ENCODE results near the gene SLC36A3.

The SLC36A3 gene

DNA sequence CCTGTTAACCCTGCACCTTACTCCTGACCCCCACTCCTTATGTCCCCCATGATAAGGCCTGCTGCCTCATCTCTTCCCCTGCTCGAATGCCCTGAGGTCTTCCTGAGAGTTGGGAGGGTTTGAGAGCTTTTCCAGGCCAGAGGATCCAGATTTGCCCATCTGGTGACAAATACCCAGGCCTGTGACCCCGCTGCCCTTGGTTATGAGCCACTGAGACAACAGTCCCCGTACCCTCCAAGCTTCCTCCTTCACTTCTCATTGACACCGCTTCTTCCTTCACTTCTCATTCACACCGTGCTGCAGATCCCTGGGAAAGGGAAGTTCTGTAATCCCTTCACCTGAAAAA, 50.0 kb downstream of the SLC36A3 start:
- DNase-seq (ENCODE audit: low spot score) = no peak
- TF ChIP-seq, protein P1, sequence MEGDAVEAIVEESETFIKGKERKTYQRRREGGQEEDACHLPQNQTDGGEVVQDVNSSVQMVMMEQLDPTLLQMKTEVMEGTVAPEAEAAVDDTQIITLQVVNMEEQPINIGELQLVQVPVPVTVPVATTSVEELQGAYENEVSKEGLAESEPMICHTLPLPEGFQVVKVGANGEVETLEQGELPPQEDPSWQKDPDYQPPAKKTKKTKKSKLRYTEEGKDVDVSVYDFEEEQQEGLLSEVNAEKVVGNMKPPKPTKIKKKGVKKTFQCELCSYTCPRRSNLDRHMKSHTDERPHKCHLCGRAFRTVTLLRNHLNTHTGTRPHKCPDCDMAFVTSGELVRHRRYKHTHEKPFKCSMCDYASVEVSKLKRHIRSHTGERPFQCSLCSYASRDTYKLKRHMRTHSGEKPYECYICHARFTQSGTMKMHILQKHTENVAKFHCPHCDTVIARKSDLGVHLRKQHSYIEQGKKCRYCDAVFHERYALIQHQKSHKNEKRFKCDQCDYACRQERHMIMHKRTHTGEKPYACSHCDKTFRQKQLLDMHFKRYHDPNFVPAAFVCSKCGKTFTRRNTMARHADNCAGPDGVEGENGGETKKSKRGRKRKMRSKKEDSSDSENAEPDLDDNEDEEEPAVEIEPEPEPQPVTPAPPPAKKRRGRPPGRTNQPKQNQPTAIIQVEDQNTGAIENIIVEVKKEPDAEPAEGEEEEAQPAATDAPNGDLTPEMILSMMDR (IDR thresholded peaks at IDR 0.05; ENCODE audit: extremely low read depth, missing control alignments) = no peak

GRCh38 chr5:151252762-151253604, 50.6 kb downstream of the SLC36A3 start, which contains the start of gene GM2A:
Gene GM2A (plus strand): TSS chr5:151253185. CDS start chr5:151253217, 32 bp downstream.
- TF ChIP-seq, protein P1 (IDR thresholded peaks at IDR 0.05; ENCODE audit: extremely low read depth, missing control alignments) = no peak
- DNase-seq (ENCODE audit: low spot score) = peak; percentile 95

- TF ChIP-seq, protein P1 (IDR thresholded peaks at IDR 0.05; ENCODE audit: extremely low read depth, missing control alignments) = no peak
- no peak for DNase-seq (ENCODE audit: low spot score)
Observed at GRCh38 chr5:151251621-151252020, 51.9 kb downstream of the SLC36A3 start.

GRCh38 chr5:151251001-151251551, 52.5 kb downstream of the SLC36A3 start:
- no peak for DNase-seq (ENCODE audit: low spot score)
- TF ChIP-seq, protein P1 (IDR thresholded peaks at IDR 0.05; ENCODE audit: extremely low read depth, missing control alignments) = no peak

- TF ChIP-seq, protein P1 (IDR thresholded peaks at IDR 0.05; ENCODE audit: extremely low read depth, missing control alignments) = no peak
- DNase-seq (ENCODE audit: low spot score) = no peak
Observed at GRCh38 chr5:151250346-151251000, 53.1 kb downstream of the SLC36A3 start.

- TF ChIP-seq, protein P1 (IDR thresholded peaks at IDR 0.05; ENCODE audit: extremely low read depth, missing control alignments) = no peak
- no peak for DNase-seq (ENCODE audit: low spot score)
Observed at GRCh38 chr5:151249281-151249680, 54.3 kb downstream of the SLC36A3 start.

DNA sequence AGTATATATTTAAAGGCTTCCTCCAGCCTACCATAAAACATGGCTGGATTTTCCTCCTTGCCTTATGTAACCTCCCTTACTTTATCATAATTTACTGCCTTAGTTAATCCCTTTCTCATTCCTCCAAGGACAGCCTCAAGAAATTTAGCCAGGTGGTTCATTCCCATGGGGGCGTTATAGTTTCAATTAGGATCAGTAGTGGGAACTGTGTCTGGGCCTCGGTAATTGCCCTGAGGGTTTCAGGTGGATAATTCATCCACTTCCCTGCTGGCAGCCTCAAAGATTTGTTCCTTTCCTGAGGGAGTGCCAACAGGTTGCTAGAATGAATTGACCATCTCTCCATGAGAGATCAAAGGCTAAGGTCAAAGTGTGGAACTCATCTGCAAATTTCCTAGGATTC, 54.9 kb downstream of the SLC36A3 start:
- no peak for DNase-seq (ENCODE audit: low spot score)
- TF ChIP-seq, protein P1 (IDR thresholded peaks at IDR 0.05; ENCODE audit: extremely low read depth, missing control alignments) = no peak
